ENCODE measurements around the gene TGIF1.

TGIF1 gene

GRCh38 chr18:3427944-3428343 lies 22.0 kb upstream of the TGIF1 start:
- Histone ChIP-seq H3K4me1 (ENCODE audit: insufficient read depth, low read length, poor library complexity, severe bottlenecking) (no peaks in the 10 kb centered on the region), H3K79me2 (ENCODE audit: insufficient read depth, low read length) (no peaks in the 10 kb centered on the region), H3K36me3 (ENCODE audit: insufficient read depth, low read length) (no peaks in the 10 kb centered on the region), H3K4me3 (ENCODE audit: low read length, poor library complexity, severe bottlenecking) (no peak overlapping the region), H3F3A (ENCODE audit: low read depth) (no peaks in the 10 kb centered on the region), H3K9me2 (replicated peaks; ENCODE audit: low read depth, low read length) (no peaks in the 10 kb centered on the region), H3K9ac (ENCODE audit: low read depth, low read length, poor library complexity, severe bottlenecking) (no peak overlapping the region), H4K20me1 (ENCODE audit: insufficient read depth, low read length, poor library complexity, severe bottlenecking) (no peaks in the 10 kb centered on the region), H3K4me2 (ENCODE audit: low read depth, low read length, poor library complexity, severe bottlenecking) (no peak overlapping the region), H2AFZ (ENCODE audit: low read length) (no peak overlapping the region), H3K27me3 (ENCODE audit: insufficient read depth, low read length, poor library complexity, severe bottlenecking) (no peaks in the 10 kb centered on the region), H3K9me3 (ENCODE audit: insufficient read depth, low read depth, low read length) (no peaks in the 10 kb centered on the region)
- no peak for TF ChIP-seq EZH2phosphoT487 (IDR thresholded peaks at IDR 0.05; ENCODE audit: borderline replicate concordance)
- no peak for TF ChIP-seq CTCF (conservative IDR thresholded peaks at IDR 0.05; ENCODE audit: low read length)

GRCh38 chr18:3429121-3429520 lies 20.9 kb upstream of the TGIF1 start:
- Histone ChIP-seq H3K9ac (ENCODE audit: low read depth, low read length, poor library complexity, severe bottlenecking) (no peak overlapping the region), H3K9me3 (ENCODE audit: insufficient read depth, low read depth, low read length) (no peaks in the 10 kb centered on the region), H3K9me2 (replicated peaks; ENCODE audit: low read depth, low read length) (no peaks in the 10 kb centered on the region), H3K4me3 (ENCODE audit: low read length, poor library complexity, severe bottlenecking) (no peak overlapping the region), H3K4me1 (ENCODE audit: insufficient read depth, low read length, poor library complexity, severe bottlenecking) (no peaks in the 10 kb centered on the region), H2AFZ (ENCODE audit: low read length) (no peak overlapping the region), H3K4me2 (ENCODE audit: low read depth, low read length, poor library complexity, severe bottlenecking) (no peak overlapping the region), H3K79me2 (ENCODE audit: insufficient read depth, low read length) (no peaks in the 10 kb centered on the region), H3K27me3 (ENCODE audit: insufficient read depth, low read length, poor library complexity, severe bottlenecking) (no peaks in the 10 kb centered on the region), H3K36me3 (ENCODE audit: insufficient read depth, low read length) (no peaks in the 10 kb centered on the region), H4K20me1 (ENCODE audit: insufficient read depth, low read length, poor library complexity, severe bottlenecking) (no peaks in the 10 kb centered on the region), H3F3A (ENCODE audit: low read depth) (no peaks in the 10 kb centered on the region)
- TF ChIP-seq EZH2phosphoT487 (IDR thresholded peaks at IDR 0.05; ENCODE audit: borderline replicate concordance) (no peak), CTCF (conservative IDR thresholded peaks at IDR 0.05; ENCODE audit: low read length) (no peak)

- no peaks in the 10 kb centered on the region for H4K20me1 ChIP-seq (ENCODE audit: insufficient read depth, low read length, poor library complexity, severe bottlenecking)
- H3K9me2 ChIP-seq (replicated peaks; ENCODE audit: low read depth, low read length) = no peaks in the 10 kb centered on the region
- H3K4me3 ChIP-seq (ENCODE audit: low read length, poor library complexity, severe bottlenecking) = no peak overlapping the region
- no peaks in the 10 kb centered on the region for H3K4me1 ChIP-seq (ENCODE audit: insufficient read depth, low read length, poor library complexity, severe bottlenecking)
- H3F3A ChIP-seq (ENCODE audit: low read depth) = no peaks in the 10 kb centered on the region
- H3K4me2 ChIP-seq (ENCODE audit: low read depth, low read length, poor library complexity, severe bottlenecking) = no peak overlapping the region
- no peak for TF ChIP-seq EZH2phosphoT487 (IDR thresholded peaks at IDR 0.05; ENCODE audit: borderline replicate concordance)
- no peak for TF ChIP-seq CTCF (conservative IDR thresholded peaks at IDR 0.05; ENCODE audit: low read length)
- H3K9ac ChIP-seq (ENCODE audit: low read depth, low read length, poor library complexity, severe bottlenecking) = no peak overlapping the region
- no peaks in the 10 kb centered on the region for H3K9me3 ChIP-seq (ENCODE audit: insufficient read depth, low read depth, low read length)
- no peak overlapping the region for H2AFZ ChIP-seq (ENCODE audit: low read length)
- H3K79me2 ChIP-seq (ENCODE audit: insufficient read depth, low read length) = no peaks in the 10 kb centered on the region
- H3K27me3 ChIP-seq (ENCODE audit: insufficient read depth, low read length, poor library complexity, severe bottlenecking) = no peaks in the 10 kb centered on the region
- H3K36me3 ChIP-seq (ENCODE audit: insufficient read depth, low read length) = no peaks in the 10 kb centered on the region
Observed at GRCh38 chr18:3434685-3435084, 15.3 kb upstream of the TGIF1 start.

Measured in Loucy (cell line).